Bone marrow (tissue), 2 donors: ENCODE results near the gene SLC12A7.
"Not testable (repeated sequence)": the region's sequence is repeated elsewhere in the genome, so short reads cannot be mapped to it uniquely, and the experiment has no call there.

ENCODE experiments used
- DNase-seq, 2 donors: peaks; one replicate each; lab custom pipeline; 2025; lab: John Stamatoyannopoulos, UW

SLC12A7 gene

GRCh38 chr5:1006656-1007071, 105.2 kb downstream of the SLC12A7 start:
- DNase-seq, result no peak

GRCh38 chr5:1005904-1006655, 105.8 kb downstream of the SLC12A7 start:
- DNase-seq, result no peak

- DNase-seq, result no peak
These were observed 106.5 kb downstream of the SLC12A7 start for GRCh38 chr5:1005249-1005851.

- DNase-seq, result no peak
These were observed 107.2 kb downstream of the SLC12A7 start for GRCh38 chr5:1004461-1005248.

DNA sequence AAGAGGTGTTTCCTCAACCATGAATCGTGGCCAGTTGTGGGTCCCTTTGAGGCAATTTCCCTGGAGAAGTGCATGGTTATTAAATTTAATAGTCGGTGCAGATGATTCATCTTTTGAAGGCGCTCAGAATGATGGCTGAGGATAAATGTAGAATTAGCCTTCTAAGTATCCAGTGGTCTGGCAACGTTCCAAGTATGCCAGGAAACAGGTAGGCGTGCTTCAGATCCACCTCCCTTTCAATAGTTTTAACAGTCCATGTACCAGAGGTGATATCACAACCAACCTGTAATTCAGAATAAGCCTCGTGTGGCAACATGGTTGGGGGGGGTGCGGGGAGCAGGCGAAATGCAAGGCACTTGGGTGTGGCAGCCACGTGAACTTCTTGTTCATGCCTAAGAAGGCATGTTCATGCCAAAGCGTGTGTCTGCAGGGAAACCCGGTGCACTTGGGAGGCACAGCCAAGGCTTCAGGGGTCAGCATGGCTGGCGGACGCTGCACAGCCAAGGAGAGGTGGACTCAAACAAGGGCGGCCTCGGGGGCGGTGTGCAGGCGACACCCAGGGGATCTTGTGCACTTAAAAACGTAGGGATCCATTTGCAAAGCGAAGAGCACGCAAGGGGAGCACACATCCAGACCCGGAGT, 108.4 kb downstream of the SLC12A7 start:
- no peak for DNase-seq

GRCh38 chr5:1002836-1003235, 109.0 kb downstream of the SLC12A7 start:
- no peak for DNase-seq

- DNase-seq, result no peak
These were observed 109.7 kb downstream of the SLC12A7 start for GRCh38 chr5:1002271-1002546.

GRCh38 chr5:1001406-1002270, 110.2 kb downstream of the SLC12A7 start:
- no peak for DNase-seq

DNA sequence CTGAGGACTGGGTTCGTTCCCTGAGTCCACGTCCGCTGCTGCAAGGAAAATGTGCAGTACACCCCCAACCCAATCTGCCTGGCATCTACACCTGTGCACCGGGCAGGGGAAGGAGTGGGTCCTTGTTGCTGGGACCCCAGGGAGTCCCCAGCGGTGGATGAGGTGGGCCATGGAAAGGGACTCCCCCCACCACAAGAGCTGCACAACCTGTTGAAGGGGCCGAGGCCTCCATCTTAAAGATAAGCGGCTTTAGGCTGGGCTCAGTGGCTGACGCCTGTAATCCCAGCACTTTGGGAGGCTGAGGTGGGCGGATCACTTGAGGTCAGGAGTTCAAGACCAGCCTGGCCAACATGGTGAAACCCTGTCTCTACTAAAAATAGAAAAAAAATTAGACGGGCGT, 111.0 kb downstream of the SLC12A7 start:
- DNase-seq, result not testable (repeated sequence)
